HG03575 (cell line): ENCODE results near the gene PTPRC.

Experiments used
- ATAC-seq: cut with Tn5 transposase; IDR thresholded peaks from one replicate; pipeline ENCODE4 v1.9.1; 2021; ENCODE audit not compliant: unreplicated experiment, insufficient number of reproducible peaks, low FRiP score; ENCODE audit errors: extremely low read depth

Gene PTPRC

DNA sequence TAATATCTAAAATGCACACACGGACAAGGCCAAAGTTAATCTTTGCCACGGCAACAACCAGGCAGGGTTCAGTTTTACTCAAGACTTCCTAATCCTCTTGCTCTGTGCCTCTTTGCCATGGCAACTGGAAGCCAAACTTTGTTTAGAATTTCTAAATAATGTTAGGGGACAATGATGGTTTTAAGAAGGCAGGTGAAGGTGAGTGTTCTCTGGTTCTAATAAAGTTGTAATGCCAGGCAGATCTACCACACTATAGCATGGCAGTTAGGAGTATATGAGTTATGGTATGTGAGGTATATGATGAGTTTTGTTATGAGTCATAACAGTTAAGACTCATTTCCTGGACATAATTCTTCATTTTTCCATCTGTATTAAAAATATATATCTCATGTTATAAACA lies 2.7 kb downstream of the PTPRC start:
- ATAC-seq: no peak

DNA sequence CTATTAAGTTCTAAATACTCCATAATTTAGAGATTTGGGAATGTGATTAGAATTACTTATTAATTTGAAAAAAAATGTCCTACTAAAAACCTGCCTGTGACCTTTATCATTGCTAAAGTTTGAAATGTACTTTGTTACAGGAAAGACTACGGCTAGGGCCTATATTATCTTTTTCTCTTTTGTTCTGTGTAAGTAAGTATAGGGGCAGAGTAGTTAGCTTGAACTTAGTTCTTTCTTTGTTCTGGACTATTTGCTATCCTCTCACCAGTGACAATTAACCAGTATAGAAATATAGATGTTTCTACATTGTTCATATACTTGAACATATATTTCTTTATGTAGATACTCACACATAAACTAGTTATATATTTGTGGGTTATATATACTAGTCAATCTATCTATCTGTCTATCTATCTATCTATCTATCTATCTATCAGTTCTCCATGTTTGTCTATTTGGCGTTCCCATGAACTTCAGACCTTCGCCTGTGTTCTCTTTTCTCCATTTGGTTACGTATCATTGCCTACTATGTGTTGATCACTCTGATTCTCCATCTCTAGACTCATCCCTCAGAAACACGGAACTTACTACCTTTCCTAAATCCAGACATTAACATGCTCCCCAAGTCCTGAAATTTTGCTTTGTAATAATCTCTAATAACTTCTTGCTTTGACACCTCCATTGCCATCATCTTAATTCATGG lies 3.3 kb downstream of the PTPRC start:
- ATAC-seq: no peak

DNA sequence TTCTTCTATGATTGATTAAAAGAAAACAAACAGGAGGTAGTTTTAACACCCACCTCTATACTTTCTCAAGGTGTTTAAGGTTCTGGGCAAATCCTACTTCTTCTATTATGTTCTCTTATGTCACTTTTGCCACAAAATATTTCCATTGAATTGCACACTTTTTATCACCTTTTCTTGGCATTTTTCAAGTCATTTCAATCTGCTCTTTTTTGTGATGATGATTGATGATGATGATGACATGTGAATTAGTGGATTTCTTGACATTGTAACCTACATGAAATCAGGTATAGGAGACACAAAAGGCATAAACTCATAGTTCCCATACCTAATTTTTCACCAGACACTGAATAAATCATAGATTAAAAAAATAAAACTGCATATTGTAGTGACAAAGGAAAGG lies 4.1 kb downstream of the PTPRC start:
- no peak for ATAC-seq

DNA sequence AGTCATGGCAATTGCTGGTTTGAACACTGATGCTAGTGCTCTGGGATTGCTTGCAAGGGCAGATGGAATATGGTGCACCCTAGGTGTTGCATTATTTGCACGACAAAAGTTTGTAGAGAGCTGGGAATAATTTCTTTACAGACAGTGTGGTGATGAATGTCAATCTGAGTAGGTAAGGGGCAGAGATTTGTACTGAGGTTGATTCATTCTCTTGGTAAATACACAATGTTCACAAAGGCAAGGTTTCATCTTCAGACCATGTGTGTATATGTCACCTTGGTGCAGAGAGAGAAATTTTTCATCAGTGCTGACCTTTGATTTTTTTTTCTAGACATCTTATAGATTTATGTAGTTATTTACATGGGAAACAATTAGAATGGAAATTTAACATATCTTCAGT lies 5.0 kb downstream of the PTPRC start:
- no peak for ATAC-seq

DNA sequence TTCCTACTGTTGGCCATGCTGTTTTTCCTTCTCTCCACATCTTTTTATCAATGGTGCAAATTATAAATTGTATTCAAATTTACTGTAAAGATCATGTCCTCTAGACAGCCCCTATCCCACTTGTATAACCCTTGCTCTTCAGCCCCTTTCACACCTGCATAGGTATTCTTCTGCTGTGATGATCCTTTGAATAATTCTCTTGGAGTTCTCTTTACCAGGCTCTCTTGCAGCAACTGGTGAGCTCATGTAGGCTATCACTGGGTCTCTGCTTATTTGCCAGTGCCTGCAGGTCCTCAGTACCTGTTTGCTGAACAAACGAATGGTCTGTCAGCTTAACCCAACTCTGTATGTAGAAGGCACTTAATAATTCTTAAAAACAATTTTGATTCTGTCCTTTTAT lies 8.2 kb downstream of the PTPRC start:
- ATAC-seq: no peak

DNA sequence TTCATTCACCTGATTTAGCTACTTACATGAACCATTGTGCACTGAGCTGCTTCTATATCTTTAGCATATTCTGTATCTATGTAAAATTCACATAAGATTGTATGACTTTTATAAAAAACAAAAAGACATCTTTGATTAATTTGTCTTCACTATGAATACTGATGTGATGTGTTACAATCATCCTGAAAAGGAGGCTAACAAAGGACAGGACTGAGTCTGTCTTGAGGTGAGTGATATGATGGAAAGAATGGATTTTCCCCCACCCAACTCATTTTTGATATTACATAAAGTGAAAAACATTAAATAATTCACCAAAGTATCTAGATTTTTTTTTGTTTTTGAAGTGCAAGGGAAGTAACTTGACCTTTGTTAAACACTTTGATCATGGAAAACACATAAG lies 9.8 kb downstream of the PTPRC start:
- no peak for ATAC-seq

DNA sequence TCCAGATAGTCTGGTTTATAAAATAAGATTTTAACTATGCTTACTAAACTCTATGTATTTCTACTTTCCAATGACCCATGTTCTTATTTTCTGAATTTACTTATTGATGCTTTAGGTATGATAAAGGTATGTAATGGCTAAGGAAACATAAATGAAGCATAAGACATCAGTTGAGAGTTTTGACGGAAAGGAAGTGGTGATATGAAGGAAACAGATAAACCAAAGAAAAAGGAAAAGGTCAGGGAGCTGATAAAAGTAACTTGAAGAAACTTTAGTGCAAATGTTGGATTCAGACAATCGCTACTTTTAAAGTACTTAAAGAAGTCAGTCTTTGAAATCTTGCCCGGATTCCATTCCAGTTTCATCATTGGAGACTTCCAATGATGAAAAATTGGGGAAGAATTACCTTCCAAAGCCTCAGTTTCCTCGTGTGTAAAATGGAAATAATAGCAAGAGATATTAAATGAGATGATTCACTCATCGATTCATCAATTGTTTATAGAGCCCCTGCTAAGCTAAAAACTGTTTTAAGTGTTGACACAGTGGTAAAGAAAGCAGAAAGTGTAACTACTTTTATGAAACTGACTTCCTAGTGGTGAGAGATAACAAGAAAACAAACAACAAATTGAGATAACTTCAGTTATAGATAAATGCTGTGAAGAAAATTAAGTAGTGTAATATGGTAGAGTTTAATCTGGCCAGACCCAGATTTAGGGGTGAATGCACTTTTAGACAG lies 10.6 kb downstream of the PTPRC start:
- ATAC-seq: no peak

DNA sequence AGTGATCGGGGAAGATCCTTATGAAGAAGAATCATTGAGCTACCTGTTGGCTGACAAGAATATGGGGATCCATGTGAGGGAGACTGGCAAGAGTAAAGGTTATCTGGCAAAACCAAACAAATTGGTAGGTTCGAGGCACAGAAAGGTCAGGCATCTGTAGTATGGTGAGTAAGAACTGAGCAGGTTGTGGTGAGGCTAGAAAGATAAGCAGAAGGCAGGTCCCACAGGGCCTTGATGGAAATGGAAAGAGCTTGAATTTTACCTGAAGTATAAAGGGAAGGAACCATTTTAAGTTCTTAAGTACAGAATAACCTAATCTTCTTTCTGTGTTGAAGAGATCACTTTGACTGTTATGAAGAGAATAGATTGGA lies 11.1 kb downstream of the PTPRC start:
- ATAC-seq: no peak

DNA sequence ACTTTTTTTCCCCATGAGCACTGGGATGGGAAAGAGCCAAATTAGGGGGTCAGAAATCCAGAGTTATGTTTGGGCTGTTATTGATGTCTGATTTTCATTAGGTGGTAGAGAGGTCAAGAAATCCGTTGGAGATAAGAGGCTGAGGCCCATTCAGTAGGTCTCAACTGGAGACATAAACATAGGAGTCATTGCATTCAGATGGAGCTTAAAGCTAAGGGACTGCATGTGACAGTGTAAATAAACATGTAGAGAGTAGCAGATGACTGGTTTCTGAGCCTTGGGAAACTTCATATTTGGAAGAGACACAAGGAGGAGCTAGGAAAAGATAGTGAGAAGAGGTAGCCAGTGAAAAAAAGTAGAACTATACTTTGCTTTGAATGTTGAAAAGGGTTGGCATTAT lies 11.7 kb downstream of the PTPRC start:
- ATAC-seq: no peak

DNA sequence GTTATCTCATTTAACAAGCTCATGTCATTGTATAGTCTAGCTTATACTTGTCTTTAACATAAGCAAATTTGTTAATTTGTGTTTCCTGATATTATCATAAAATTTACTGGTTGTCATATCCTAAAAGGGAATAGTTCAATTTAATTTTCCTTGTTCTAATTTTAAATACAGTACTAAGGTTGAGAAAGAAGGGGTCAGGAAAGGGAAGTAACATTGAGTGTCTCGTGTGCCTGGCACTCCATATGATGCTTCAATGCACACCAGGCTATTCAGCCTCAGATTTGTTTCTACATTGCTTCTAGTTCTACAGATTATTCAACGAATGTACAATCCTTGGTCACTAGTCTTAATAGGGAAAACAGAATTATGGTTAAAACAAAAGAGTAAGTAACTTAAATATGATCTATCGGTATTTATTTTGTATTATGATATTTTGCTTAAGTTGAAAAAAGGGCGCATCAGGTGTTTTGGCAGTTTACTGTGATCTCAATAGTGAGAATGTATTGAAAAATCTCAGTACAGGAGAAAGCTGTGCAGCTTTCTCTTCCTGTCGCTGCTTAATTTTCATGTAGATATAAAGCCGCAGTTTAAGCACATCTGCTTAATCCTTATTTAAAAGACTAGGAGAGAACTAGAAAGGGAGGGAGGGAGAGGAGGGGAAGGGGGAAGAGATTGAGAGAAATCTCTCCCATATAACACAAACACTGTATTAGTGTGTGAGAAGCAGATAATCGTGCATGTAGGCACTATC lies 13.0 kb downstream of the PTPRC start:
- peak; percentile 35 for ATAC-seq

DNA sequence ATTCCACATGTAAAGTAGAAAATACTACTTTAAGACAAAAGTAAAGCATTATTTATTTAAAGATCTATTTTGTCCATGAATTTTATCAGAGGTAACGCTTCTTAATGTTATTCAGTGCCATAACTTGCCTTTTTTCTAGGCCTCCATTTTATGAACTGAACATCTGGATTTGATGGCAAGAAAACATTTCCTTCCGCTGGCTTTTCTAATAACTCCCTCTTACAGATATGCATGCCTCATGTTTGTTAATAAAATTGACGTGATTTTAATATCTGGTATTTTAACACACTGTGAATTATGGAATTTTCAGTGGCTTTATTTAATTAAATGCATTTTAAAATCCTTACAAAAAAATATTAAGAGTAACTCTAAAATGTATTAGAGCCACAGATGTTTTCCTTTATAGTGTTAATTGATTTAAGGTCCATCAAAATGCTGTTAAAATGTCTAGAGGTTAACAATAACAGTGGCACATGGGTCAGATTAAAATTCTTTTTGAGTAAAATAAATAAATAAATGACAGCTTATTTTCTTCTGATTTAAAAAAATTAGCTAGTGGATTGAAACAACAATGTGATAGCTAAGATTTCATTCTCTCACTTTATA lies 15.1 kb downstream of the PTPRC start:
- no peak for ATAC-seq

DNA sequence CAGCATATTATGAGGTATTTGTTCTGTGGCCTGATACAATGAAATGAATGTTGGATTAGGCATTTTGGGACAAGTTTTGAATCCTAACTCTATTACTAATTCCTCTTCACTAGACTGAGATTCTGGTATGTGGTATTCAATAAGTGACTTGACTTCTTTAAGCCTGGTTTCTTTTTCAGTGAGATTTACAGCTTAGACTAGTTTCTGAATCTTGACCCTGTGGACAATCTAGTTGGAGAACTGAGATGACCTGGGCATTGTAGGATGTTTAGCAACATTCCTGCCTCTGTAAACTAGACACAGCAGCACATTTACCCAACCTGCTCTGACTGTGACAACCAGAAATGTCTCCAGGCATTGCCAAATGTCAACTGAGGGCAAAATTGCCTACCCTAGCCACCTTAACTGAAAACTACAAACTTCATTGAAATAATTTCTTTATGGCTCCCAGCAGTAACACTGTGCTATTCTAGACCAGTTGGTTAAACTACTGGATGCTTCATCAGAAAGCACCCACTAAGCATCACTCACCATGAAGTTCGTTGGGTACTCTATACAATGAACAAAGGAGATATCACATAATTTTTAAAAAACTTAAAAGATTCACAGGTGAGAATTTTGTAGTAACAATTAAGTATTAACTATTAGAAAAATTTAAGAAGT lies 16.8 kb downstream of the PTPRC start:
- ATAC-seq: no peak

DNA sequence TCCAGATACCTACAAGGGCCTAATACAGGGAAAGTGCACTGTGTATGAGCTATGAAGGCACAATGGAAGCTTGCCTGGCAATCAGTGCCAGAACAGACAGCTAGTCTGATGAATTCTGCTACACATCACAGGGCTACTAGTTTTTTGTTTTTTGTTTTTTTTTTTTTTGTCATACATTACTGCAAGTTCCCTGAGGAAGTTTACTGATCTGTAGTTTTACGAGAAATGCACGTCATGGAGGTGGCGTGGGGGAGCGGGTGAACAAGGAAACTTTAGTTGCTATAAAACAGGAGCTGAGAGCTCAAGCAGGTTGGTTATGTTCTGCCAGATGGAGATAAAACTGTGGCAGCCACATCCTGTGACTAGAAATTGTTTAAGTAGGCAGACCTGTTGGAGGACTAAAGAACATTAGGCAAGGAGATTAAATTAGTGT lies 17.7 kb downstream of the PTPRC start:
- ATAC-seq: no peak

DNA sequence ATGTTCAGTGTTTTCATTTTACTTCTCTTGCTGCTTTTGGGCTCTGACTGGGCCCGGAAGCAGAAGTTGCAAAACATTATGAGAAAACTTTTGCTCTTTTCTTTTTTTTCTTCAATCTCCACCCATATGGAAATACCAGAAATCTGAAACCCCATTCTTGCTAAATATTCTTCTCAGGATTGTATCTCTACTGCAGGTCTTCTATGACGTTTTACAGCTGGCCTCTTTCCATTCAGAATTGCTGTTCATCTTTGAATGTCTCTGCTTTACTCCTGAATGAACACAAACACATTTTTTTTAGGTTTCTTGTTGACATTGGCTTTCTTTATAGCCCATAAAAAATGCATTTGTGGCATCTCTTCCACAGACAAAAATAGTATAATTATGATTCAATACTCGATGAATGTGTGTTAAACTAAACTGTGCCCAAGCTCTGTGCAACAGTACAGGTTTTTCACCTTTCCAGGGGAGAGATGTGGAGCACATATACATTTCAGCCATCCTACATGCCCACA lies 18.8 kb downstream of the PTPRC start:
- ATAC-seq: no peak

DNA sequence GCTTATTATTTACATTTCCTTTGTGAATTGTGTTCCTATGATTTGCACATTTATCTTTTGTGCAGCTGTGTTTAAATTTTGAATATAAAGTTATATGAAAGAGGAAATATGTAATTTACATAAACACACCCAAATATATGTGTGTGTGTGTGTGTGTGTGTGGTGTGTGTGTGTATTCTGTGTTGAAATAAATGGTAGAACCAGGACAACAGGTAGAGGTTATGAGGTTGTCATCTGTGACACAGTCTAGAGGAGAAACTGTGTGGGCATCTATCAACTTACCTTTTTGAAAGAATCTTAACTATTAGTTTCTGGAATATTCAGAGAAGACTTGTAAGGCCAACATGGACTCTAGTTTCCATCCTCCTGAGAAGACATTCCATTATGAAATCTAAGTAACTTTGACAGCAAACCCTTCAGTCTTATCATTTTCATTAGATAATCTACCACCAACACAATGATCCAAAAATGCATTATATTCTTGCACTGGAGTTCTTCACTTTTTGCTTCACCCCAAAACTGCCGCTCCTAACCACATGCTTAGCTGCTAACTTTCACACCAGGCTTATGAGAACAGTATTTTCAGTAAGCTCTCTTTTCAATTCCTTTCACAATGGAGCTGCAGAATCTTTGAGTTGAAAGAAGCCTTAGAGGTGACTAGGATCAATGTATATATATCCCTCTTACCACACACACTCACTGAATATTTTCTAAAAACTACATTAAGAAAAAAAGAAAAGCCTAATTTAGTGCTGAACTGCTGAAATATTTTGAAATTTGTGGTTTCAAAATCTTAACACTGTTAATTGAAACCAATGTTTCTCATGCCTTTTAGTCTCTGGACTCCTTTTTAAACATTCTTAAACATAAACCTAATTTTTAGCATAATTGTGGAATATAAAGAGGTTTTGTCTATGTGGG lies 21.8 kb downstream of the PTPRC start:
- ATAC-seq: no peak

DNA sequence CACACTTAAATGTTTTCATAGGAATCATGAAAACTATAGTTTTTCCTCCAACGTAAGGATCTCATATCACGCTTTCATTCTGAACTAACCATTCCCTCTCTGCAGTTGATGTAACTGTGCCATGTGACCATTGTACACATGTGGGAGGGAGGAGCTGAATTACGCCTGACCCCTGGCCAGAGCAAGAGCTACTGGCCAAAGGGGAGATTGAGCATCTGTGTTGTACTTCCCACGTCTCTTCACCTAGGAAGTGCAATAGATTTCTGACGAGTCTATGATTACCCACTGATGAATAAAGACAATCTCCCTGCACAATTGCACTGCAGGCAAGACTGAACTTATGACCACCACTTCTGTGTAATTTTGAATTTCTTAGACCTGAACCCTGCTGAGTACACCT lies 24.0 kb downstream of the PTPRC start:
- no peak for ATAC-seq

DNA sequence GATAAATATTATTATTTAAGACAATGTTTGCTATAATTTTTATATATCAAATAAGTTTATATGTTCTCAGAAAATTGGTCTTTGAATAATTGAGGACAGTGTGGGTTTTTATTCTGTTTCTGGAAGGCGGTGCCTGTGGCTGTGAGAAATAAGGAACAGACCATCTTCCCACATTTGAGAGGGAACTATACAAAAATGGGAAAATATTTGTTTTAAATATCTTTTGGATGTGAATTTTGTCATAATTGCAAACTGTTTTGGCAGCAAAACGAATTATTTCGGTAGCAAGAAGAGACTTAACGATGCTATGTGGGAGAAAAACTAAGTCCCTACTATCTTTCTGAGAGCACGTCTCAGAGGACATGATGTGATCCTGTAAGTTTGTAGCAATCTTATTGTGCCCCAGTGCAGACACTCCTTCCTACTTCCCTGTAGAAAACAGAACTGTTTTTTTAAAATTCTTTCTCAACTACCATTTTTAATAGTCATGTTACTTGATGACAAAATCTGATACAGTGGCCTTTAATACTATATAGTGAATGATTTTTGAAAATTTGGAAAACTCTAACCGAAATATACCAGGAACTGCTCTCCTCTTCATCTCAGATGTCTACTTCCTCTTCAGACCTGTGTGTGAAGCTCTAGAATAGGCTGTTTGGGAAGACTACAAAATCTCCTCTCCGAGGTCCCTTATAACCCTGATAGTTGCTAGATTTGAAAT lies 25.4 kb downstream of the PTPRC start:
- ATAC-seq: no peak
